ENCODE measurements around the gene FHOD1. TPM values are rescaled to one million over a fixed set of nuclear protein-coding genes. Genes with fewer than 3 reads are reported as not detected.

The FHOD1 gene
- total and polyA plus RNA-seq, 8 donors: 68.4 to 300 (median 186) TPM

GRCh38 chr16:67223992-67224391 lies 23.3 kb downstream of the FHOD1 start:
- DNase-seq: peak in 1 of 4 donors; percentile 0
- Histone ChIP-seq H3K36me3 (peaks cover 0 to 10% of the 10 kb centered on the region in 2 donors), H3K27ac (peak overlapping the region in 1 of 2 donors; percentile 57), H3K4me1 (peaks cover 15 to 25% of the 10 kb centered on the region in 2 donors), H3K27me3 (no peaks in the 10 kb centered on the region), H3K4me3 (no peak overlapping the region), H3K9me3 (no peaks in the 10 kb centered on the region)
- no peak for ATAC-seq
- no peak for TF ChIP-seq CTCF (IDR thresholded peaks at IDR 0.05)
- intact Hi-C loops (cut with DNase I): no loop called here

DNA sequence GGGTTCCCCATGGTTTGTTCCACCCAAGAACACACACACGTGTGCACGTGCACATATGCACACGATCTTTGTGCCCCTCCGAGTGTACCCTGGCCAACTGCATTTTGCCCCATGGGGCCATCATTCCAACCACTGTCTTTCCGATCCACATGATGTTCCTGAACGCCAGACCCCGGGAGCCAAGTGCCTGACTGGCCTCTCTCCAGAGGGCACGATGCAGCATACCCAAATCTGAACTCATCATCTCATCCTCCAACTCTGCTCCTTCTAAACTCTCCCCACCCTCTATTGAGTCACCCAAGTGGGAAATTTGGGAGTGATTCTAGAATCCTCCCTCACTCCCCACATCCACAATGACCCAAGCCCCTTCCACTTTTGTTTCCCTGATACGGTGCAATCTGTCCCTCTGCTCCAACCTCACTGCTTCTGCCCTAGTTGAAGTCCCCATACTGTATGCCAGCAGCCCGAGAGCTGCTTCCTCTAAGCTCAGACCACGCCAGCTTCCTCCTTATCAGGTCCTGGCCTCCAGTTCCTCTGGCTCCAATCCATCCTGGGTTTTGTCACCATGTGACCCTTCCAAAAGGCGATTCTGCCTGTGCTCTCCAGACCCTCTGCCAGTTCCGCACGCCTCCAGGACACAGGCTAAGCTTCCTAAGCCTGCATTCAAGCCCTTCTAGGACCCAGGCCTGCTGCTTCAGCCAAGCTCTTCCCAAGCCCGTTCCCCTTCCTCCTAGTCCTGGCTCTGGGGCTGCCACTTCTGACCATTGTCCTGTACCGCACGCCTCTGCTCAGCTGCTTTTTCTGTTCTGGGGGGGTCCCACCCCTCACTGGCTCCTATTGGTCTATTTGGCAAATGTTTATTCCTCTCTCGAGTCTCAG lies 30.4 kb downstream of the FHOD1 start:
- no peak for TF ChIP-seq CTCF (IDR thresholded peaks at IDR 0.05)
- intact Hi-C loops (cut with DNase I): no loop called here
- DNase-seq: peak in 3 of 4 donors; percentile 30 to 56 (median 52)

DNA sequence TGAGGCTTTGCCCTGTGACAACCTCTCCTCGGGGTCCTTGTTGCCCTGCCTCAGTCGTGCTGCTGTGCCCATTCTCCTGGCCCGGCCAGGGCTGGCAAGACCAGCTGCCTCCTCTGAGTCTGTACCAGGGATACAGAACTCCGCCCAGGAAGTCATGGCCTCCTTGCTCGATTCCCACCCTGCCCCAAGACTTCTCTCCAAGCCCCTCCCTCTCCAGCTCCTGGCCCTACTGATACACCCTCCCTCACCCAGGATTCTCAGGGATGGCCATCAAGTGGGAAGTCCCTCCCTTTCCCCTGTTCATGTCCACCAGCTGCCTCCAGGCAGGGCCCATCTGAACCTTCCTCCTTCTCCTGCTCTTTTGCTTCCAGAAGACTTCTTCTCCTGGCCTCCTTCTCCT lies 31.6 kb downstream of the FHOD1 start:
- no peaks in the 10 kb centered on the region for H3K9me3 ChIP-seq
- intact Hi-C loops (cut with DNase I): no loop called here
- peaks cover 11 to 43% of the 10 kb centered on the region in 2 donors for H3K4me1 ChIP-seq
- no peaks in the 10 kb centered on the region for H3K36me3 ChIP-seq
- H3K27me3 ChIP-seq: no peaks in the 10 kb centered on the region
- peak in 1 of 4 donors; percentile 28 for DNase-seq
- TF ChIP-seq CTCF (IDR thresholded peaks at IDR 0.05): no peak
- no peak for ATAC-seq
- no peak overlapping the region for H3K4me3 ChIP-seq
- H3K27ac ChIP-seq: peak overlapping the region in 1 of 2 donors; percentile 60

More for the DNA sequence above, 30.4 kb downstream of the FHOD1 start:
- Histone ChIP-seq H3K4me3 (no peak overlapping the region), H3K27me3 (no peaks in the 10 kb centered on the region), H3K27ac (peak overlapping the region; percentile 19 to 60), H3K9me3 (no peaks in the 10 kb centered on the region), H3K36me3 (no peaks in the 10 kb centered on the region), H3K4me1 (peaks cover 11 to 43% of the 10 kb centered on the region in 2 donors)
- peak; percentile 64 for ATAC-seq

DNA sequence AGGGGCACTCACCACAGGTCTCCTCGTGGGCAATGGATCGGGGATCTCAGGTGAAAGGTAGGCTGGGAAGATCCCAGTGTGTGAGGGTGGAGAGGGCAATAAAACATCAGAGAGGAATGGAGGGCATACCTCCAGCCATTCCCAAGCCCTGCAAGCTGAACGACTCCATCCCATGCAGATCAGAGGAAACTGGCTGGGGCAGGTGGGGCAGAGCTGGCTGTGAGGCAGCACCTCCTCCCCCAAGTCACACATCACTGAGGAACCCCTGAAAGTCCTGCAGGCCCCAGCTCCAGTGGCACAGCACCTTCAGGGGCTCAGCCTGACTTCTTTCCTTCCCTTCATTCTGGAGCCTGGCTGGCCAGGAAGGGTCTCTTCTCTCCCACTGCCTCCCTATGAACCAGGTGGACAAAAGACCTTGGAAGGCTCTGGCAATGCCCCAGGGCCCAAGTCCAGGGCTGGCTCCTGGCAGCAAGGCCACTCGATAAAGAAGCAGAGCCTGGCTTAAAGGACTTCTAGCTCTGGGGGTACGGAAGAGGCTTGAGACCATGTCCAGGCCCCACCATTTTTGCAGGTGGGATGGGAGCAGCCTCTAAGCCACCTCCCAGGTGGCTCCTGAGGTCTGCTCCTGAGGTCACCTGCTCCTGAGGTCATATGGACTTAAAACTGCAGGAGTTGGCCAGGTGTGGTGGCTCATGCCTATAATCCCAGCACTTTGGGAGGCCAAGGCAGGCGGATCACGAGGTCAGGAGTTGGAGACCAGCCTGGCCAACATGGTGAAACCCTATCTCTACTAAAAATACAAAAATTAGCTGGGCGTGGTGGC lies 33.9 kb downstream of the FHOD1 start:
- H3K4me1 ChIP-seq: peaks cover 11 to 42% of the 10 kb centered on the region in 2 donors
- ATAC-seq: no peak
- H3K4me3 ChIP-seq: no peak overlapping the region
- peak in 1 of 4 donors; percentile 24 for DNase-seq
- H3K27me3 ChIP-seq: no peaks in the 10 kb centered on the region
- H3K27ac ChIP-seq: peak overlapping the region in 1 of 2 donors; percentile 33
- H3K9me3 ChIP-seq: no peaks in the 10 kb centered on the region
- TF ChIP-seq CTCF (IDR thresholded peaks at IDR 0.05): no peak
- intact Hi-C loops (cut with DNase I): no loop called here
- no peaks in the 10 kb centered on the region for H3K36me3 ChIP-seq

DNA sequence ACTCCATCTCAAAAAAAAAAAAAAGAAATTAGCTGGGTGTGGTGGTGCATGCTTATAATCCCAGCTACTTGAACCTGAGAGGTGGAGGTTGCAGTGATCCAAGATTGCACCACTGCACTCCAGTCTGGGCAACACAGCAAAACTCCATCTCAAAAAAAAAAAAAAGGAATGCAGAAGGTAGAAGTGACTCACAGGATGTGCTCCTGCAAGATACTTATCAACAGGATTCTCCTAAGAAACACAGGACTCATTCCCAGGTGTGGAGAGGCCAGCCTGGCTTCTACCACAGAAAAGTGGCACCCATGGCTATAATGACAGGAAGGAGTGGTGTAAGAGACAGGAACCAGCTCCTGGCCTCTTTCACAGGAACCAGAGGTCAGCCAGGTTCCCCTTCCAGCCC lies 34.5 kb downstream of the FHOD1 start:
- no peak for TF ChIP-seq CTCF (IDR thresholded peaks at IDR 0.05)
- H3K4me3 ChIP-seq: no peak overlapping the region
- no peaks in the 10 kb centered on the region for H3K9me3 ChIP-seq
- peak overlapping the region in 1 of 2 donors; percentile 33 for H3K27ac ChIP-seq
- DNase-seq (no peak), ATAC-seq (peak; percentile 52)
- intact Hi-C loops (cut with DNase I): no loop called here
- peaks cover 11 to 36% of the 10 kb centered on the region in 2 donors for H3K4me1 ChIP-seq
- H3K27me3 ChIP-seq: no peaks in the 10 kb centered on the region
- no peaks in the 10 kb centered on the region for H3K36me3 ChIP-seq

Data from left lung (tissue), 10 donors.